Endothelial cell of hepatic sinusoid (primary cell): ENCODE data around the gene NXPH1.

Experiments used
- in situ Hi-C: cut with HindIII; loops from 2 replicates; pipeline ENCODE4 v1.10.0; 2017; ENCODE audit warnings: low sequenced_read_pairs

NXPH1 gene

GRCh38 chr7:8491544-8492489 is 58.4 kb downstream of the NXPH1 start:
- in situ Hi-C loops = no loop called here

GRCh38 chr7:8499128-8499527 is 65.7 kb downstream of the NXPH1 start:
- in situ Hi-C loops = no loop called here

- in situ Hi-C loops = no loop called here
These were observed 66.9 kb downstream of the NXPH1 start for GRCh38 chr7:8500286-8500685.

- in situ Hi-C loops = no loop called here
These were observed 74.2 kb downstream of the NXPH1 start for GRCh38 chr7:8507566-8507965.

GRCh38 chr7:8509621-8510020 is 76.2 kb downstream of the NXPH1 start:
- in situ Hi-C loops = no loop called here

- in situ Hi-C loops = no loop called here
These were observed 78.4 kb downstream of the NXPH1 start for GRCh38 chr7:8511855-8512254.

GRCh38 chr7:8514781-8515519 is 81.5 kb downstream of the NXPH1 start:
- in situ Hi-C loops = no loop called here

GRCh38 chr7:8515640-8516185 is 82.3 kb downstream of the NXPH1 start:
- in situ Hi-C loops = no loop called here

GRCh38 chr7:8516976-8517375 is 83.6 kb downstream of the NXPH1 start:
- in situ Hi-C loops = no loop called here

GRCh38 chr7:8528311-8528710 is 94.9 kb downstream of the NXPH1 start:
- in situ Hi-C loops = no loop called here

- in situ Hi-C loops = no loop called here
These were observed 98.6 kb downstream of the NXPH1 start for GRCh38 chr7:8531991-8532515.

- in situ Hi-C loops = no loop called here
These were observed 103.0 kb downstream of the NXPH1 start for GRCh38 chr7:8536431-8536830.

GRCh38 chr7:8549046-8549445 is 115.6 kb downstream of the NXPH1 start:
- in situ Hi-C loops = no loop called here

GRCh38 chr7:8560501-8560900 is 127.1 kb downstream of the NXPH1 start:
- in situ Hi-C loops = no loop called here

GRCh38 chr7:8561449-8561848 is 128.0 kb downstream of the NXPH1 start:
- in situ Hi-C loops = no loop called here

- in situ Hi-C loops = no loop called here
These were observed 130.9 kb downstream of the NXPH1 start for GRCh38 chr7:8564281-8564680.

GRCh38 chr7:8566016-8566415 is 132.6 kb downstream of the NXPH1 start:
- in situ Hi-C loops = no loop called here

GRCh38 chr7:8567626-8568025 is 134.2 kb downstream of the NXPH1 start:
- in situ Hi-C loops = no loop called here

- in situ Hi-C loops = no loop called here
These were observed 146.3 kb downstream of the NXPH1 start for GRCh38 chr7:8579661-8580194.

- in situ Hi-C loops = no loop called here
These were observed 148.4 kb downstream of the NXPH1 start for GRCh38 chr7:8581842-8582241.

- in situ Hi-C loops = no loop called here
These were observed 149.3 kb downstream of the NXPH1 start for GRCh38 chr7:8582728-8583127.
